Liver (tissue), 2 donors: ENCODE measurements around the gene CA10.

Experiments used
- REST ChIP-seq: IDR thresholded peaks from 2 replicates; pipeline ENCODE4 v1.6.1; 2016; ENCODE audit warnings: antibody characterized with exemption, mild to moderate bottlenecking
- ZBTB33 ChIP-seq: IDR thresholded peaks from 2 replicates; pipeline ENCODE4 v1.6.1; 2016; ENCODE audit warnings: antibody characterized with exemption
- TF ChIP-seq, protein P1 (sequence below): fragments of 150-350 bp; IDR thresholded peaks from 2 replicates; pipeline ENCODE4 v1.5.1; 2017; ENCODE audit warnings: improper control_type of control experiment, low read depth, low read length; ENCODE audit not compliant: missing input control
- donor health status: healthy.

- TF ChIP-seq REST (no peak), ZBTB33 (no peak)
- TF ChIP-seq, protein P1, sequence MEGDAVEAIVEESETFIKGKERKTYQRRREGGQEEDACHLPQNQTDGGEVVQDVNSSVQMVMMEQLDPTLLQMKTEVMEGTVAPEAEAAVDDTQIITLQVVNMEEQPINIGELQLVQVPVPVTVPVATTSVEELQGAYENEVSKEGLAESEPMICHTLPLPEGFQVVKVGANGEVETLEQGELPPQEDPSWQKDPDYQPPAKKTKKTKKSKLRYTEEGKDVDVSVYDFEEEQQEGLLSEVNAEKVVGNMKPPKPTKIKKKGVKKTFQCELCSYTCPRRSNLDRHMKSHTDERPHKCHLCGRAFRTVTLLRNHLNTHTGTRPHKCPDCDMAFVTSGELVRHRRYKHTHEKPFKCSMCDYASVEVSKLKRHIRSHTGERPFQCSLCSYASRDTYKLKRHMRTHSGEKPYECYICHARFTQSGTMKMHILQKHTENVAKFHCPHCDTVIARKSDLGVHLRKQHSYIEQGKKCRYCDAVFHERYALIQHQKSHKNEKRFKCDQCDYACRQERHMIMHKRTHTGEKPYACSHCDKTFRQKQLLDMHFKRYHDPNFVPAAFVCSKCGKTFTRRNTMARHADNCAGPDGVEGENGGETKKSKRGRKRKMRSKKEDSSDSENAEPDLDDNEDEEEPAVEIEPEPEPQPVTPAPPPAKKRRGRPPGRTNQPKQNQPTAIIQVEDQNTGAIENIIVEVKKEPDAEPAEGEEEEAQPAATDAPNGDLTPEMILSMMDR, result no peak
Observed at GRCh38 chr17:51647067-51647466, 511.4 kb downstream of the CA10 start.
